ENCODE results near the gene MIOS. TPM values are rescaled to one million over a fixed set of nuclear protein-coding genes. Genes with fewer than 3 reads are reported as not detected.

MIOS gene
- total and polyA plus RNA-seq, 5 donors = 9.4 to 26.0 (median 22.1) TPM

DNA sequence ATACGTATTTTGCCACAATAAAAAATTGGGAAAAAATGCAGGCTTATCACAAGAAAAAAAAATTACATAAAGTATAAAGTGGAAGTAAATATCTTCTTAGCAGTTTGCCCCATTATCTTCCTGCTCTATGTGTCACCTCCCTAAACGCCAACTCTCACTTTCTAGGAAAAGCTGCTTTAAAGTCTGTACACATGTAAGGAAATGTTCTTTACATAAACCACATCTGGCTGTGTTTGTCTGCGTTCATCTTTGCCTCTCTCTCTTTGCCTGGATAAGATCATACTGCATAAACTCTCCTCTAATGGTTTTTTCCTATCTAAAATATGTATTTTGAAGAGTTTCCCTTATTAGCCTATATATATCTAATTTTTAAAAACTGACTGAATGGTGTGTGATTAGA, 50.9 kb downstream of the MIOS start:
- 80% methylated on average over 3 of the region's 3 CpGs for WGBS
- H3K27ac ChIP-seq (ENCODE audit: low read length) = no peak overlapping the region

DNA sequence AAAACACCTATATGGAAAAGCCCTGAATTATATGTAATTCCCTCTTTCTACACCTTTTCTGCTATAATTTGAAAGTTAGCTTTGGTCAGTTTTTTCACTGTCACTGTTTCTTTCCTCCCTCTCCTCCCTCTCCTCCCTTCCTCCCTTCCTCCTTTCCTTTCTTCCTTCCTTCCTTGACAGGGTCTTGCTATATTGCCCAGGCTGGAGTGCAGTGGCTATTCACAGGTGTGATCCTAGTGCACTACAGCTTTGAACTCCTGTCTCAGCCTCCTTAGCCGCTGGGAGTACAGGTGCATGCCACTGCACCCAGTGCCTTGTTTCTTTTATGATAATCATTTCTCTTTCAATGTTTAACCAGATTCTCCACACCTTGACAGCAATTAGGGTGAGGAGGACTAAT, 51.7 kb downstream of the MIOS start:
- ATAC-seq = no peak
- H3K27ac ChIP-seq (ENCODE audit: low read length) = no peak overlapping the region
- no peak for DNase-seq
- H3K27me3 ChIP-seq (ENCODE audit: control insufficient read depth, insufficient read depth) = no peaks in the 10 kb centered on the region
- H3K9me3 ChIP-seq (ENCODE audit: control insufficient read depth, low read length) = no peaks in the 10 kb centered on the region
- intact Hi-C loops (cut with DNase I) = no loop called here
- no peaks in the 10 kb centered on the region for H3K4me1 ChIP-seq (ENCODE audit: control insufficient read depth, insufficient read depth, low read length)
- H3K4me3 ChIP-seq (ENCODE audit: low read length) = no peak overlapping the region
- WGBS = 92% methylated on average over 1 of the region's 1 CpG

More for the DNA sequence above, 50.9 kb downstream of the MIOS start:
- no peak for DNase-seq
- H3K9me3 ChIP-seq (ENCODE audit: control insufficient read depth, low read length) = no peaks in the 10 kb centered on the region
- H3K27me3 ChIP-seq (ENCODE audit: control insufficient read depth, insufficient read depth) = no peaks in the 10 kb centered on the region
- ATAC-seq = no peak
- intact Hi-C loops (cut with DNase I) = no loop called here
- no peaks in the 10 kb centered on the region for H3K4me1 ChIP-seq (ENCODE audit: control insufficient read depth, insufficient read depth, low read length)
- H3K4me3 ChIP-seq (ENCODE audit: low read length) = no peak overlapping the region

DNA sequence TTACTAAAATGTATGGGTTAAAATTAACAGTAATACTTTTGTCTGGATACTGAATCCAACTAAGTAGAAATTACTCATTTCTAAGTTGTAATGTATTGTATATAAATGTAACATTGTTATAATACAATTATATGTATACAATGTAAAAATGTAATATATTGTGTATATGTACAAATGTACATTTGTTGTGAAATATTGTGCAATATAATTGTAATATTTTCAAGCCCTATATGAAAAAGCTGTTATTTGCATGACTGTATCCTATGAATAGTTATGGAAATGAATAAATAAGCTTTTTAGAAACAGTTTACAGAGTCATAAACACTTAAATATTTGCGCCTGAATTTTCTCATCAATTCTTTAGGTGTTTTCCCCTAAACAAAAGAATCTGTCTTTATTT, 53.6 kb downstream of the MIOS start:
- intact Hi-C loops (cut with DNase I) = no loop called here
- Histone ChIP-seq H3K4me1 (ENCODE audit: control insufficient read depth, insufficient read depth, low read length) (no peaks in the 10 kb centered on the region), H3K9me3 (ENCODE audit: control insufficient read depth, low read length) (no peaks in the 10 kb centered on the region), H3K4me3 (ENCODE audit: low read length) (no peak overlapping the region), H3K27ac (ENCODE audit: low read length) (no peak overlapping the region), H3K27me3 (ENCODE audit: control insufficient read depth, insufficient read depth) (no peaks in the 10 kb centered on the region)
- WGBS = 89% methylated on average over 1 of the region's 1 CpG
- ATAC-seq (no peak), DNase-seq (no peak)

DNA sequence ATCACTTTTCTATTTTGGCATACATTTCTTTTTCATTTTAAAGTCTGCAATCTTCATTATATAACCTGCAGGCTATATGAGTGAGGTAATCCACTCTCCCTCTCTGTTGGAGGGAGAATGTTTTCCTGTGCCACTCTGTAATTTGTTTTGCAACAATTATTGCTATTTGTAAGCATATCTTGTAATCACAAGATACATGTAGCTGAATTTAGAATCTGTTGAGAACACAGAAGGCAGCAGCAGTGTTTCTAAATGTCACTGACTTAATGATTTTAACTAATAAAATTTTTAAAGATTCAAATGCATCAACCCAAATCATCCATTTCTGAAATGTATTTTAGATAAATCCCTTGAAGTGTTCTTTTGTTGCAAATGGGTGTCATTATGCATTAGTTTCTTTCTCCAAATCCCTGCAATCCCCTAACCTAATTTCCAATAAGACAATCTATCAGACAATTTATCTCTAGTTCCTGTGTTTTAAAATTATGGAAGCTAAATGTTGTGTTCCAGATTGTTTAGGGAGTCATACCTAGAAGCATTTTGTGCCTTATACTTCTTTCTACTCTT, 54.0 kb downstream of the MIOS start:
- no peak overlapping the region for H3K27ac ChIP-seq (ENCODE audit: low read length)
- DNase-seq = no peak

DNA sequence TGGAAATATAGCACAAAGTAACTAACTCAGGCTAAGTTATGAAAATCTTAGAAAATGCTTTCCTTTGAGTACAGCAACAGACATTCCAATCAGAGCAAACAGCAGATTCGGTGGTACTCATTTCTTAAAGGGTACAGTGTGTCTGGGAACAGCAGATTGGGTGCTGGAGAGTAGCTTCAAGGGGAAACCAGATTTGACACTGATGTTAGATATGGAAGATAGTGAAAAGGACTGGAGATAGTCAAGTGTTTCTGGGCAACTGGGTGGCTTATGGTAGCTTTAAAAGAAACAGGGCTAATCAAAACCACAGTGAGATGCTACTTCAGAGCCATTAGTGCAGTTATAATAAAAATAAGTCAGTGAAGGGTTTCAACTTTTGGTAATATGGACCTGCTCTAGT, 61.8 kb downstream of the MIOS start:
- DNase-seq (no peak), ATAC-seq (no peak)
- intact Hi-C loops (cut with DNase I) = no loop called here
- Histone ChIP-seq H3K27ac (ENCODE audit: low read length) (no peak overlapping the region), H3K4me3 (ENCODE audit: low read length) (no peak overlapping the region), H3K4me1 (ENCODE audit: control insufficient read depth, insufficient read depth, low read length) (no peaks in the 10 kb centered on the region), H3K27me3 (ENCODE audit: control insufficient read depth, insufficient read depth) (no peaks in the 10 kb centered on the region), H3K9me3 (ENCODE audit: control insufficient read depth, low read length) (no peaks in the 10 kb centered on the region)
- 88% methylated on average over 1 of the region's 1 CpG for WGBS

More for the DNA sequence above, 54.0 kb downstream of the MIOS start:
- no peak for ATAC-seq
- Histone ChIP-seq H3K27me3 (ENCODE audit: control insufficient read depth, insufficient read depth) (no peaks in the 10 kb centered on the region), H3K4me3 (ENCODE audit: low read length) (no peak overlapping the region), H3K4me1 (ENCODE audit: control insufficient read depth, insufficient read depth, low read length) (no peaks in the 10 kb centered on the region), H3K9me3 (ENCODE audit: control insufficient read depth, low read length) (no peaks in the 10 kb centered on the region)
- intact Hi-C loops (cut with DNase I) = no loop called here

DNA sequence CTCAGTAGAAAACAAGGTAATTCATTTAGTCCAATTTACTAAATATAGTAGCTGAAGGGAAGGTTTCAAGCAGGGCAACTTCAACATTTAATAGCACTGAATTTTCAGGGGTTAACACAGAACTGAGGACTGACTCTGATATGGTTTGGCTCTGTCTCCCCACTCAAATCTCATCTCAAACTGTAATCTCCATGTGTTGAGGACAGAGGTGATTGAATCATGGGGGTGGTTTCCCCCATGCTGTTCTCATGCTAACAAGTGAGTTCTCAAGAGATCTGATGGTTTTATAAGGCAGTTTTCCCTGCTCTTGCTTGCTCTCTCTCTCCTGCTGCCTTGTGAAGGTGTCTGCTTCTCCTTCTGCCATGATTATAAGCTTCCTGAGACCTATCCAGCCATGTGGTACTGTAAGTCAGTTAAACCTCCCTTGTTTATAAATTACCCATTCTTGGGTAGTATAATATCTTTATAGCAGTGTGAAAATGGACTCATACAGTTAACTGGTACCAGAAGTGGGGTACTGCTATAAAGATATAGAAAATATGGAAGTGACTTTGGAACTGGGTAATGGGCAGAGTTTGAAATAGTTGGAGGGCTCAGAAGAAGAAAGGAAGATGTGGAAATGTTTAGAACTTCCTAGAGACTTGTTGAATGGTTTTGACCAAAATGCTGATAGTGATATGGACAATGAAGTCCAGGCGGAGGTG, 64.1 kb downstream of the MIOS start:
- H3K9me3 ChIP-seq (ENCODE audit: control insufficient read depth, low read length) = no peaks in the 10 kb centered on the region
- H3K27ac ChIP-seq (ENCODE audit: low read length) = no peak overlapping the region
- no peak for DNase-seq
- no peak for ATAC-seq
- no peak overlapping the region for H3K4me3 ChIP-seq (ENCODE audit: low read length)
- H3K4me1 ChIP-seq (ENCODE audit: control insufficient read depth, insufficient read depth, low read length) = no peaks in the 10 kb centered on the region
- no peaks in the 10 kb centered on the region for H3K27me3 ChIP-seq (ENCODE audit: control insufficient read depth, insufficient read depth)
- intact Hi-C loops (cut with DNase I) = no loop called here
- 93% methylated on average over 1 of the region's 1 CpG for WGBS

DNA sequence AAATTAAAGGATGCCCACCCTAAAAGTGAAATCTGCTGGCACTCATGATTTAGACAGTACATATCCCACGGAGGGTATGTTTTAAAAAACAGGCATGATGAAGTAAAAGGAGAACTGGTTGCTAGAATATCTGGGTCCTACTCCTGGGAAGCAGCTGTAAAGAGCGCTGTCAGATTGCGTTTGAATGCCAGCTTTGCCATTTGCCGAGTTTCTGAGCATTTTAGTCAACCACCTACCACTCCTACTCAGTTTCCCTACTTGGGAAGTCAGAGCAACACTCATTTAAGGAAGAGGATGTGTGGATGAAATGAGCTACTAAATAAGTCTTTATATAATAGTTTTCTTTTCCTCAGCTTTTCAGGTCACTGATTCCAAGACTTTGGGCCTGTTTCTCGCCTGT, 72.7 kb downstream of the MIOS start:
- intact Hi-C loops (cut with DNase I) = no loop called here
- 23% methylated on average over 5 of the region's 5 CpGs for WGBS
- Histone ChIP-seq H3K4me1 (ENCODE audit: control insufficient read depth, insufficient read depth, low read length) (no peaks in the 10 kb centered on the region), H3K4me3 (ENCODE audit: low read length) (peak overlapping the region; percentile 83), H3K27me3 (ENCODE audit: control insufficient read depth, insufficient read depth) (no peaks in the 10 kb centered on the region), H3K27ac (ENCODE audit: low read length) (no peak overlapping the region), H3K9me3 (ENCODE audit: control insufficient read depth, low read length) (no peaks in the 10 kb centered on the region)
- DNase-seq (no peak), ATAC-seq (no peak)

DNA sequence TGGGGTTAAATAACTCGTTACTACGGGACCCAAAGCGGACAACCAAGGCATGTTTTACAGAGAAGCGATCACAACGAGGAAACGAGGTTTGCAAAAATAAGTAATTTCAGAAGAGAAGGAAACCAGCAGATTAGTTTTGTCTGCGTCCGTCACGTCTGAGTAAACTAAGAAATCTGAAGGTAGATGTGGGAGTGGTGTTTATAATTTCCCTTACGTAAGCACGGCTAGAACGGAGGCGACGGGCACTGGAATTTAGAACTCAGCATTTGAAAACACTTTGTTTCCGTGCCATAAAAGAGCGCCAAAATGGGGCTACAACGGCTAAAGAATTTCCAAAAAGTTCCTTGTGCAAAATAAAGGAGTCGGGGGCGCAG, 73.2 kb downstream of the MIOS start:
- WGBS = under 1% methylated on average over 19 of the region's 19 CpGs
- no peak for ATAC-seq

DNA sequence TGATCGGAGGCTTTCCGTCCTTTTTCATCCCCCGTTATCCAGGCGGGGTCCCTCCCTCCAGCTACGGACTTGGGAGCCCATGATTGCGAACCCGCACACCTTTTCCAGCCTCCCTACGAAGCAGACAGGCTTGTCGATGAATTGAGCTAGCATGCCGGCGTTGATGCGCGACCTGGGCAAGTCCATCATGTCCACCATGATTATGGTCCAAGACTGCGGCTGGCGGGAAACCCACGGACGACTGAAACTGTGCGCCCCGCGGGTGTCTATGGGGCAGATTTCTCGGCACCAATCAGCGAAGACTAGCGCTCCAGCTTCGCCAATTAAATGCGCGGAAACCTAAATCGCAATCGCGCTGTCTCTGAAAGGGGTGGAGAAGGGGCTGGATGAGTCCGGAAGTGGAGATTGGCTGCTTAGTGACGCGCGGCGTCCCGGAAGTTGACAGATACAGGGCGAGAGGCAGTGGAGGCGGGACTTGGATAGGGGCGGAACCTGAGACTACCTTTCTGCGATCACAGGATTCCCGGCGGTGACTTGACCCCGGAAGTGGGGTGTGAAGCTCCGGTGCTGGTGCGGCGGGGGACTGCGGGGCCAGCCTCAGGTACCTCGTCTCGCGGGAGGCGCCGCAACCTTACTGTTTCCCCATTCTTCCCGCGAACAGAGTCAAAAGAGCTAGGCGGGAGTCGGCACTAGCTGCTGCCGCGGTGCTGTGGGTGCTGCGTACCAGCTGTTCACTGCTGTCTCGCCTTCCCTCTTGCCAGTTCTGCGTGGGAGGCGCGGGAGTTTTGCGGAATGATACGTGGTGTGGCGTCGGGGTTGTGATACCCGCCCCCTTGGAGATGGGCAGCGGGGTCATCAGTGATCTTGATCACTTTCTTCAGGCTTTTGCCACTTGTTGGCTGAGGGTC, 73.8 kb downstream of the MIOS start, which contains the start of gene UMAD1:
Gene UMAD1 (plus strand): TSS at position 532 of the 908 bp plus-strand sequence. CDS start 32,620 bp downstream, outside the sequence.
- intact Hi-C loops (cut with DNase I) = no loop called here
- ATAC-seq (peak; percentile 100), DNase-seq (peak; percentile 98 to 99 (median 98))
- Histone ChIP-seq H3K27ac (ENCODE audit: low read length) (peak within 1 kb of the TSS; percentile 62), H3K27me3 (ENCODE audit: control insufficient read depth, insufficient read depth) (no peaks in the 10 kb centered on the region), H3K4me3 (ENCODE audit: low read length) (peak within 1 kb of the TSS; percentile 83), H3K4me1 (ENCODE audit: control insufficient read depth, insufficient read depth, low read length) (no peaks in the 10 kb centered on the region), H3K9me3 (ENCODE audit: control insufficient read depth, low read length) (no peaks in the 10 kb centered on the region)
- under 1% methylated on average over 68 of the region's 68 CpGs for WGBS

More for the DNA sequence above, 73.2 kb downstream of the MIOS start:
- Histone ChIP-seq H3K4me3 (ENCODE audit: low read length) (peak overlapping the region; percentile 83), H3K9me3 (ENCODE audit: control insufficient read depth, low read length) (no peaks in the 10 kb centered on the region), H3K27me3 (ENCODE audit: control insufficient read depth, insufficient read depth) (no peaks in the 10 kb centered on the region), H3K27ac (ENCODE audit: low read length) (peak overlapping the region; percentile 49), H3K4me1 (ENCODE audit: control insufficient read depth, insufficient read depth, low read length) (no peaks in the 10 kb centered on the region)
- DNase-seq = no peak
- intact Hi-C loops (cut with DNase I) = no loop called here

DNA sequence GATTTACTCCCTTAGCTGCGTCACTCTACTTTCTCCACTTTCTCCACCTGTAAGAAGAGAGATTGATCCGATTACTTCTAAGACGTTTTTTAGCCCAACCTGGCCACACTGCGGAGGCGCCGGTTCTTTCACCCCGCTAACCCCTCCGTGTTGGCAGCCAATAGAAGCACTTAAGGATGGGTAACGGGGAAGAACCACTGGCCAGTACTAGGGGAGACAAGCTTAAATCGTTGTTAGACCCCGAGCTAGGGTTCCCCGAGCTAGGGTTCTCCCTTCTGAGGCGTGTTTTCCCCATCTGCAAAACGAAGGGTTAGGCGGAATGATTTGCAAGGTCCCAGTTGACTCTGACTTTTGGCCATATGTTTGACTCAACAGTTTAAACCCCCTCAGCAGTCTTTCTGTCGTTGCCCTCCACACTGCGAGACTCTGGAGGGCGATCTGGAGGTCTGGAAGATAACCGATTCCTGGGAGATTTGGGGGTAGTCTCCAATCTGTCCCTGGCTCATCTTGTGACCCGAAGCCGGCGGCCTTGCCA, 74.5 kb downstream of the MIOS start:
- Histone ChIP-seq H3K9me3 (ENCODE audit: control insufficient read depth, low read length) (no peaks in the 10 kb centered on the region), H3K27ac (ENCODE audit: low read length) (peak overlapping the region; percentile 62), H3K4me3 (ENCODE audit: low read length) (peak overlapping the region; percentile 60), H3K27me3 (ENCODE audit: control insufficient read depth, insufficient read depth) (no peaks in the 10 kb centered on the region), H3K4me1 (ENCODE audit: control insufficient read depth, insufficient read depth, low read length) (no peaks in the 10 kb centered on the region)
- no peak for DNase-seq
- WGBS = 5% methylated on average over 22 of the region's 22 CpGs
- peak in 1 of 2 donors; percentile 15 for ATAC-seq
- intact Hi-C loops (cut with DNase I) = no loop called here

DNA sequence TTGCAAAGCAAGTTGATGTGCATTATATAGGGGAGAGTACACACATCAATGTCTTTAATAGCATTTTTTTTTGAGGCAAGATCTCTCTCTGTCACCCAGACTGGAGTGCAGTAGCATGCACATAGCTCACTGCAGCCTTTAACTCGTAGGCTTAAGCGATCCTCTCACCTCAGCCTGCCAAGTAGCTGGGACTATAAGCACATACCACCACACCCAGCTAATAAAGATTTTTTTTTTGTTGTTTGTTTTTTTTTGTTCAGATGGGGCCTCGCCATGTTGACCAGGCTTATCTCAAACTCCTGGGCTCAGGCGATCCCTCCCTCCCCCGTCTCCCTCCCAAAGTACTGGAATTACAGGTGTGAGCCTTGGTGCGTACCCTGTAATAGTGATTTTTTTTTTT, 75.4 kb downstream of the MIOS start:
- no peak for ATAC-seq
- Histone ChIP-seq H3K27me3 (ENCODE audit: control insufficient read depth, insufficient read depth) (no peaks in the 10 kb centered on the region), H3K4me3 (ENCODE audit: low read length) (no peak overlapping the region), H3K9me3 (ENCODE audit: control insufficient read depth, low read length) (no peaks in the 10 kb centered on the region), H3K27ac (ENCODE audit: low read length) (no peak overlapping the region), H3K4me1 (ENCODE audit: control insufficient read depth, insufficient read depth, low read length) (no peaks in the 10 kb centered on the region)
- 86% methylated on average over 6 of the region's 6 CpGs for WGBS
- intact Hi-C loops (cut with DNase I) = no loop called here
- DNase-seq = no peak
